WERI-Rb-1 (cell line): ENCODE results near the gene SIGLEC1.

Experiments used
- DNase-seq: peaks from one replicate; pipeline ENCODE4 v3.0.0-alpha.2; 2020
- H3K27ac ChIP-seq: fragments of 250-450 bp; sonication (Bioruptor Pico); 2 replicates; pipeline ENCODE4 v1.5.1; 2020; ENCODE audit warnings: mild to moderate bottlenecking, moderate library complexity
- H3K27me3 ChIP-seq: fragments of 250-450 bp; sonication (Bioruptor Pico); 2 replicates; pipeline ENCODE4 v1.5.1; 2021; ENCODE audit warnings: mild to moderate bottlenecking, low read depth, moderate library complexity; ENCODE audit not compliant: insufficient read depth, severe bottlenecking
- H3K36me3 ChIP-seq: fragments of 250-450 bp; sonication (Bioruptor Pico); 2 replicates; pipeline ENCODE4 v1.5.1; 2020; ENCODE audit warnings: mild to moderate bottlenecking, moderate library complexity
- H3K4me3 ChIP-seq: 2 replicates; pipeline ENCODE4 v1.5.1; 2011; ENCODE audit warnings: low read depth, mild to moderate bottlenecking, control low read depth, low read length
- H3K9me3 ChIP-seq: fragments of 250-450 bp; sonication (Bioruptor Pico); 2 replicates; pipeline ENCODE4 v1.5.1; 2021; ENCODE audit warnings: mild to moderate bottlenecking, moderate library complexity; ENCODE audit not compliant: severe bottlenecking
- CTCF ChIP-seq: IDR thresholded peaks from 2 replicates; pipeline ENCODE4 v1.5.1; 2011; ENCODE audit warnings: low read depth, mild to moderate bottlenecking, control low read depth, inconsistent platforms, low read length

The SIGLEC1 gene

GRCh38 chr20:3697588-3698305, 14.7 kb downstream of the SIGLEC1 start:
- Histone ChIP-seq H3K27ac (no peak overlapping the region), H3K9me3 (peaks cover 5% of the 10 kb centered on the region), H3K36me3 (no peaks in the 10 kb centered on the region), H3K27me3 (no peaks in the 10 kb centered on the region), H3K4me3 (no peak overlapping the region)
- DNase-seq: no peak
- TF ChIP-seq CTCF: no peak

DNA sequence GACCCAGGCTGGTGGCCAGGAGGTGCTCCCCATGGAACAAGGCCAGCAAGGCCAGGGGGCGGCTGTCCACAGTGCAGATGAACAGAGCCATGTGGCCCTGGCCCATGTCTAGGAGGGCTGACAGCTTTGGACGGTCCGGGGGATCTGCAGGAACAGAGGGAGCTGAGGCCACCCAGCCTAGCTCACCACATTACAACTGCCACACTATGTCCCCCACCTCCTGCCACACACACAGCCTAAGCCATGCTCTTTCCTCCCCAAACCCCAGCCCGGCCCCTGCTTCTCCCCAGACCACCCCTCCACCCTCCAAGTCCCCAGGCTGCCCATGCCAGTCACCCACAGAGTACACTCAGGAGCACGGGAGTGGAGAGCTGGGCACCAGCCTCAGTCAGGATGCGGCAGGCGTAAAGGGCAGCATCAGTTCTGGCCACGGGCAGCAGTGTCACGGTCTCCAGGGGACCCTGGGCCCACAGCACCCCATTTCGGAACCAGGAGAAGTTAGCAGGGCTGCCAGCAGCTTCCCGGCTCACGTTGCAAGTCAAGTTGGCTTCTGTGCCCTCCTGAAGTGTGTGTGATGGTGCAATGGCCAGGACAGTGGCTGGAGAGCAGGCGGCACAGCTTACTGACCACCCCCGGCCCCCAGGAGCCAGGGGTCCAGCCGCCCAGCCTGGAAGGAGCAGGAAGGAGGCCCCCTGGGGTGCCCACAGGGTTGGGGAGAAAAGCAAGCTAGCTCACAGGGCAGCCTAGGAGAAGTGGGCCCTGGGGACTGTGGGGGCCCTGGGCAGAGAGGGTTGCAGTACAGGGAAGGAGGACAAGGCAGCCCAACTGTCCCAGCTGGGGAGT, 15.4 kb downstream of the SIGLEC1 start:
- Histone ChIP-seq H3K27me3 (no peaks in the 10 kb centered on the region), H3K27ac (no peak overlapping the region), H3K4me3 (no peak overlapping the region), H3K36me3 (no peaks in the 10 kb centered on the region), H3K9me3 (peaks cover 5% of the 10 kb centered on the region)
- TF ChIP-seq CTCF: no peak
- DNase-seq: no peak

DNA sequence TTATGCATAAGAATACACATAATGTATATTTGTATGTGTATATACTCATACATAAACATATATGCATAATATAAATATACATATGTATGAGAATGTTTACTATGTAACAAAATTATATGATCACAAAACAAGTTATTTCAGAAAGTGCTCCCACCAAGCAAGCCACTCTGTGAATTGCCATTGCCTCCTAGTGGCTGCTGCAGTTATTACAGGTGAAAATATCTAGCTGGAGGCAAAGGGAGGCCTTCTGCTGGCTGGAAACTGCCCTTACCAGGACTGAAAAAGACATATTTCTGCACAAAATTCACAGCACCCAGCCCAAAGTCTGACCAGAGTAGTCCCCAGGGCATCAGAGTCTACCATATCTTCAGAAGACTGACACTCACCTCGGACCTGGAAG, 16.2 kb downstream of the SIGLEC1 start:
- no peak overlapping the region for H3K4me3 ChIP-seq
- H3K36me3 ChIP-seq: no peaks in the 10 kb centered on the region
- H3K27me3 ChIP-seq: no peaks in the 10 kb centered on the region
- H3K27ac ChIP-seq: no peak overlapping the region
- peaks cover 5% of the 10 kb centered on the region for H3K9me3 ChIP-seq
- DNase-seq: no peak
- TF ChIP-seq CTCF: peak; percentile 48

DNA sequence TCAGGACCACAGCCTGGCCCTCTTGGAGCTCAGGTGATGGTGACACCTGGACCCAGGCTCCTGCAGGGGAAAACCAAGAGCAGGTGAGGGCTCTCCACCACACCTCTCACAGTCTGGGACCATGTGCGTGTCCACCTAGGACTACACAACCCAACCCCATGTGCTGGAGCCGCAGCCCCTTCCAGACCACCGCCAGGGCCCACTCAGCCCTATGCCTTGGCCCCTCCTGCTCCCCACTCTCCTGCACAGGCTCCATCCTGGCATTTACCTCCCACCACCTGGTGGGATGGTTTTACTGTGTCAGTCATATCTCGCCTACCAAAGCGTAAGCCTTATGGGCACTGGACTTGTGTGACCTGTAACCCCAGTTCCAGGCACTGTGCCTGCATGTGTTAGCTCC, 17.5 kb downstream of the SIGLEC1 start:
- Histone ChIP-seq H3K27me3 (no peaks in the 10 kb centered on the region), H3K27ac (no peak overlapping the region), H3K9me3 (peaks cover 5% of the 10 kb centered on the region), H3K4me3 (no peak overlapping the region), H3K36me3 (no peaks in the 10 kb centered on the region)
- no peak for TF ChIP-seq CTCF
- no peak for DNase-seq

DNA sequence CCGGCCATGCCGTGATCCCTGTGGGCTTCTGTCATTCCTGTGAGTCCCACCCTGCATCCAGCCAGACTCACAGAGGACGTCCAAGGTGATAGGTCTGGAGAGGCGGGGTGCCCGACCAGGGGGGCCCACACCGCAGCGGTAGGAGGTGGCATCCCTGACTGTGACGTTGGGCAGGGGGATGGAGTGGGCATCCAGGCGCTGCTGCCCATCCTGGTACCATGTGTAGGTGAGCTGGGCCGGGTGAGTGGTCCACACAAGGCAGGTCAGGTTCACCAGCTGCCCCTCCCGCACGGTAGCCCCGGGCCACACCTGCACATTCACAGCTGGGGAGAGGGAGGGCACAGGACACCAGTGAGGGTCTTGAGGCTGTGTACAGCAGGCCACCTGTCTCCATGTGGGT, 19.0 kb downstream of the SIGLEC1 start:
- no peak for TF ChIP-seq CTCF
- Histone ChIP-seq H3K27me3 (no peaks in the 10 kb centered on the region), H3K36me3 (no peaks in the 10 kb centered on the region)

More for the DNA sequence above, 19.0 kb downstream of the SIGLEC1 start:
- no peak overlapping the region for H3K4me3 ChIP-seq
- no peak for DNase-seq
- H3K9me3 ChIP-seq: peaks cover 5% of the 10 kb centered on the region
- H3K27ac ChIP-seq: no peak overlapping the region
